NCI-H774 (cell line): ENCODE results near the gene SENP7.
"Not testable (repeated sequence)": the region's sequence is repeated elsewhere in the genome, so short reads cannot be mapped to it uniquely, and the experiment has no call there.

Experiments
- DNase-seq: peaks from one replicate; lab custom pipeline; 2025; lab: John Stamatoyannopoulos, UW

The SENP7 gene

GRCh38 chr3:101438641-101439040 is 74.4 kb downstream of the SENP7 start:
- DNase-seq, result not testable (repeated sequence)

- no peak for DNase-seq
Observed at GRCh38 chr3:101433652-101434051, 79.4 kb downstream of the SENP7 start.

GRCh38 chr3:101423984-101424888 is 88.8 kb downstream of the SENP7 start:
- no peak for DNase-seq

DNA sequence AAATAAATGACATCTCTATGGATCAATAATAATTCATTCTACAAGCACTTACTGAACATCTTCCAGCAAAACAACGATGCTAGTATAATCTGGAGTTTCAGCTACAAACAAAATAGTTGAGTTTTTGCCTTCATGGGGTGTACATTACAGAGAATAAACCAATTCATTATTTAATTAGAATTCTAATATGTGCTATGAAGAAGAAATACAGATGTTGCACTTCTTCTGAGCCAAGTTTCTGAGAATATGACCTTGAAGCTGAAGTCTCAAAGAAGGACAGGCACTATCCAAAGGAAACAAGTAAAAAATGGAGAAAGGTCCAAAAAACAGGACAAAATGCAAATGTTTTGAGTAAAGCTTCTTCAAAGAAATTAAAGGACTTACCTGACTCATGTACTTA is 94.2 kb downstream of the SENP7 start:
- no peak for DNase-seq

GRCh38 chr3:101414121-101414520 is 98.9 kb downstream of the SENP7 start:
- peak; percentile 63 for DNase-seq

DNA sequence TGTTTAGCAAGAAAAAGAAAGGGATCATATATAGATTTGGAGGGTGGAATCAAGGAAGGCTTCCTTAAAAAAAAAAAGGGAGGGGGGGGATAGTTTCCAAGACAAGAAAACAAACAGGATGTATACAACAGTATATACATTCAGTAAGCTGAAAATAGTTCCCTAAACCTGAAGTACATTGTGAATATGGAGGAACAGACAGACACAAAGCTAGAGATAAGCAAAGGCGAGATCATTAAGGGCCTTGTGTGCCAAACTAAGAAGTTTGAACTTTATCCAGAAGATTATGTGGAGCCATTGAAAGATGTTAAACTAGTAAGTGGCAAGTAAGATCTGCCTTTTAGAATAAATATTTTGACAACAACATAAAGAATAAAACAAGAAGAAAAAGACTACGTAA is 99.4 kb downstream of the SENP7 start:
- DNase-seq, result no peak

DNA sequence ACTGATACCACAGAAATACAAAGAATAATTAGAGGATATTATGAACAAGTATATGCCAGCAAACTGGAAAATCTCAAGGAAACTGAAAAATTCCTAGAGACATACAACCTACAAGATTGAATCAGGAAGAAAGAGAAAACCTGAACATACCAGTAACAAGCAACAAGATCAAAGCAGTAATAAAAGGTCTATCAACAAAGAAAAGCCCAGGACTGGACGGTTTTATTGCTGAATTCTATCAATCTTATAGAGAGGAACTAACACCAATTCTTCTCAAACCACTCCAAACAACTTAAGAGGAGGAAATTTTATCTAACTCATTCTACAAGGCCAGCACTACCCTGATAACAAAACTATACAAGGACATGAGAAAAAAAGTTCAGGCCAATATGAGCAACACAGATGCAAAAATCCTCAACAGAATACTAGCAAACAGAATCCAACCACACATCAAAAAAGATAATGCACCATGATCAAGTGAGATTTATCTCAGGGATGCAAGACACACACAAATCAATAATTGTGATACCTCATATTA is 121.5 kb downstream of the SENP7 start:
- DNase-seq, result no peak

DNA sequence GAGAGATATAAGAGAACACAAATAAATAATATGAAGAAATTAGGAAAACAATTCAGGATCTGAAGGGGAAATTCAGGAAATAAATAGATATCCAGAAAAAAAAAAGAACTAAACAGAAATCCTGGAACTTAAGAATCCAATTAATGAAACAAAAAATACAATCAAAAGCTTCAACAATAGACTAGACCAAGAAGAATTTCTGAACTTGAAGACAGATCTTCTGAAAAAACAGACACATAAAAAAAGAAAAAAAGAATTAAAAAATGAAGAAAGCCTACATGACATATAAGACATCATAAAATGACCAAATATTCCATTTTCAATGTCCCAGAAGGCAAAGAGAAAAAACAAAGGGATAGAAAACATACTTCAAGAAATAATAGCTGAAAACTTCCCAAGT is 124.3 kb downstream of the SENP7 start:
- DNase-seq, result no peak

DNA sequence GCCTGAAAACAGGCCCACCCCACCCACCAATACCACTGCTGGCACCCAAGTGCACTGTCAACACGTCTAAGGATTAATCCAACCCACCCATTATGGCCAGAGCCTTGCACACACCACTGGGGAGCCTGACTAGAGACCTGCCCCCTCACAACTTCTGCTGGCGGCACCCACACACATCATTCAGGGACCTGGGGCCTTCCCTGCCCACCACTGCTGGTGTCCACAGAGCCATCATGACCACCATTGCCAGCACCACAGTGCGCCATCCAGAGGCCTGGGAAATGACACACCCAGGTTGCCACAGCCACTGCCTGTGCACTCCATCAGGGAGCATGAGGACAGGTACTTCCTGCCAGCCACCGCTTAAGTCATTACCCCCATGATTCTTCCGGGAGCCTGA is 125.7 kb downstream of the SENP7 start:
- DNase-seq, result no peak

DNA sequence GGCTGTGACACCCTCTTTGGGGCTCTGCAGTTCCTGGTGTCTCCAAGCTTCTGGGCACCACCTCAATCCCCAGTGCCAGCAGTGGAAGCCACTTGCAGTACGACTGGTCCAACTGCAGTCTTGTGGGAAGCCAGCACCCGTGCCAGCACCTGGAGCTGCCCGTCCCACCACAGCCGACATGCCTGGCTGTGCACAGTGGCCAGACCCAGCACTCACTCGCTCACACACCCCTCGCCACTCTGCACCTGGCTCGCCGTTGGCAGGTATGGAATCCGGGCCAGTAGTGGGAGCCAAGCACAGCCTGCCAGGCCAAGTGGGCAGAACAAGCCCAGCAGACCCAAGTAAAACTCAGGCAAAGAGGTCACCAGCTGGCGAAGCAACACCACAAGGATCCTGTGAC is 128.6 kb downstream of the SENP7 start:
- DNase-seq, result no peak

GRCh38 chr3:101383656-101384055 is 129.4 kb downstream of the SENP7 start:
- DNase-seq, result no peak

DNA sequence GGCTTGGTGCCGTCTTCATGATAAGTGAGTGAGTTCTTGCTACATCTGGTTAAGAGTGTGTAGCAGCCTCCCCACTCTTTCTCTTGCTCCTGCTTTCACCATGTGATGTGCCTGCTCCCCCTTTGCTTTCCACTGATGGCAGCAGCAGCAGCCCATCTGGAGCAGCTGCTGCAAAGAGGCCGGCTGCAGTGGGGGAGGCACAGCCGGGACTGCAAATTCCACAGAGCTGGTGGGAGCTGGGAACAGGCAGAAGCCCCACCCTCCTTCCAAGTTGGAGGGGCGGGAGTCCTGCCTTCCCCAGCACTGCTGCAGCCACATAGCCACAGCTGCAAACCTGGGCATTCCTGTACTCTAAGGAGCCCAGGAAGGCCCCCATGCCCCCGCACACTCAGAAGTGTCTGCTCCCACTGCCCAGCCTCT is 129.8 kb downstream of the SENP7 start:
- no peak for DNase-seq

DNA sequence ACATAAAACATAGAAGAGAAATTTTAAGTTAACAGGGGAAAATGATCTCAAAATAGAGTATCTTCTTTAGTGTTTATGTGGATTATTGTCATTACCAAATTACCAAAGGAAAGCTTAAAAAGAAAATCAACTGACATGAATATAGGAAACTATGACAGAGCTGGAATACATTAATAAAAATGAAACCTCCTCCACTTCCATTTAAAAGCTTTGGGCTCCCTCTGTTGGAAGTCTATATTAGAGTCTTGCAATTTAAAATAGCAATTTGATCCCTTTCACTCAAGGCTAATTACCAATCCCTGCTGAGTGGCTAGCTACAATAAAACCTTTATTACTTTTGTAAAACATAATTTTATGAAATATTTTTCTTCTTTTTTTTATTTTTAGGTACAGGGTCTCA is 131.2 kb downstream of the SENP7 start:
- DNase-seq, result peak; percentile 29

- DNase-seq, result no peak
Observed at GRCh38 chr3:101379658-101380376, 133.2 kb downstream of the SENP7 start.

- DNase-seq, result no peak
Observed at GRCh38 chr3:101377796-101378195, 135.2 kb downstream of the SENP7 start.

DNA sequence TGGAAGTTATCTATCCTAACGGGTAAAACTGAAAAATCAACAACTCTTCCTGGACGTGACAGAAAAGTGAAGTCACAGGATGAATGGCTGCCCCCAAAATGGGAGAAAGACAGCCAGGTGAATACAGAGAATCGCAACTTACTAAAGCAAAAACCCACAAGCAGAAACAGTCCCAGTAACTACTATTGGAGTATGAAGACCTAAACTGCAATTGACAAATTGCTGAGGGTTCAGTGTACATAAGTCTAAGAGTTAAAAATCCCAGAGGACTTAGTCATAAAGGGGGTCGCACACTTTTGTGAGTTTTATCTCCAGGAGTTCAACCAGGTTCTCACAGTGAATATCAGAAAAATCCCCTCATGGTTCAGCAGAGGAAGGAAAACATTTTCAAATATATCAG is 135.8 kb downstream of the SENP7 start:
- no peak for DNase-seq

DNA sequence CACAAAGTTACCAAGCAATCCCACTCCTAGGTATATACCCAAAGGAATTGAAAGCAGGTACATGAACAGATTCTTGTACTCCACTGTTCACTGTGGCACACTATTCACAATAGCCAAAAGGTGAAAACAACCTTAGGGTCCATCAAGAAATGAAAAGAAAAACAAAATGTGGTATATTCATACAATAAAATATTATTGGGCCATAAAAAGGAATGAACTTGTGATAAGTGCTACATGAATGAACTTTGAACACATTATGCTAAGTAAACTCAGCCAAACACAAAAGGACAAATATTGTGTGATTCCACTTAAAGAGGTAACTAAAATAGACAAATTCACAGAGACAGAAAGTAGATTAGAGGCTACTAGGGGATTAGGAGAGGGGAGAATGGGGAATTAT is 137.4 kb downstream of the SENP7 start:
- no peak for DNase-seq

DNA sequence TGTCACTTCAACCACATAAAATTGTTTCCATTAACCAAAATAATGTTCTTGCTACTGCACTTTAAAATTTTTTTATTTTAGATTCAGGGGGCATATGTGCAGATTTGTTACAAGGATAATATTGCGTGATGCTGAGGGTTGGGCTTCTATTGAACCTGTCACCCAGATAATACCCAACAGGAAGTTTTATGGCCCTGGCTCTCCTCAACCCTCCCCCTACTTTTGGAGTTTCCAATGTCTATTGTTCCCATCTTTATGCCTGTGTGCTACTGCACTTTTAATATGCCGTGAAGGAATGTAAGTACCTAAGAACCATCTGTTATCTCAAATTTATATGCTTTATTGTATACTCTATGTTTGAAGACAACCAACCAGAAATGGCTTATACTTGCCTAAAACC is 150.6 kb downstream of the SENP7 start:
- no peak for DNase-seq

- DNase-seq, result no peak
Observed at GRCh38 chr3:101351829-101352228, 161.2 kb downstream of the SENP7 start.

- DNase-seq, result no peak
Observed at GRCh38 chr3:101340591-101340990, 172.4 kb downstream of the SENP7 start.

DNA sequence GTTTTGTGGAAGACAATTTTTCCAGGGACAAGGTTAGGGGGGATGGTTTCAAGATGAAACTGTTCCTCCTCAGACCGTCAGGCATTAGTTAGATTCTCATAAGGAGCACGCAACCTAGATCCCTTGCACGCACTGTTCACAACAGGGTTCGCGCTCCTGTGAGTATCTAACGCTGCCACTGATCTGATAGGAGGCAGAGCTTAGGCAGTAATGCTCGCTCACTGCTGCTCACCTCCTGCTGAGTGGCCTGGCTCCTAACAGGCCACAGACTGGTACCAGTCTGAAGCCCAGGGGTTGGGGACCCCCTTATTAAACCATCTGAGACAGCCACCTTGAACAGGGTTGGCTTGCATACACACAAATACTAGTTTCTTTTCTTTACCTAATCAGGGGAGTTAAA is 179.1 kb downstream of the SENP7 start:
- no peak for DNase-seq

GRCh38 chr3:101329016-101329673 is 183.9 kb downstream of the SENP7 start:
- no peak for DNase-seq
